ENCODE data around the gene TEX44. TPM values are rescaled to one million over a fixed set of nuclear protein-coding genes. Genes with fewer than 3 reads are reported as not detected.

Gene TEX44
- not detected in 2 replicates for total RNA-seq

GRCh38 chr2:231592636-231593145 is at the start of gene TEX44:
Gene TEX44, plus strand, starts transcription at chr2:231592864. Its CDS starts 88 bp downstream, at chr2:231592952.
- no peak for DNase-seq (ENCODE audit: low read depth)
- no peak within 1 kb of the TSS for H3K4me3 ChIP-seq (ENCODE audit: low read depth, low read length)
- TF ChIP-seq CTCF (IDR thresholded peaks at IDR 0.05; ENCODE audit: insufficient read depth, low read depth, low read length) = no peak

- H3K4me3 ChIP-seq (ENCODE audit: low read depth, low read length) = no peak overlapping the region
- peak; percentile 93 for DNase-seq (ENCODE audit: low read depth)
- no peak for TF ChIP-seq CTCF (IDR thresholded peaks at IDR 0.05; ENCODE audit: insufficient read depth, low read depth, low read length)
Observed at GRCh38 chr2:231545105-231545902, 47.4 kb upstream of the TEX44 start.

- DNase-seq (ENCODE audit: low read depth) = no peak
- TF ChIP-seq CTCF (IDR thresholded peaks at IDR 0.05; ENCODE audit: insufficient read depth, low read depth, low read length) = no peak
- no peak overlapping the region for H3K4me3 ChIP-seq (ENCODE audit: low read depth, low read length)
Observed at GRCh38 chr2:231546014-231546715, 46.5 kb upstream of the TEX44 start.

- TF ChIP-seq CTCF (IDR thresholded peaks at IDR 0.05; ENCODE audit: insufficient read depth, low read depth, low read length) = no peak
- no peak overlapping the region for H3K4me3 ChIP-seq (ENCODE audit: low read depth, low read length)
- DNase-seq (ENCODE audit: low read depth) = no peak
Observed at GRCh38 chr2:231547315-231548110, 45.2 kb upstream of the TEX44 start.

GRCh38 chr2:231548752-231549151 is 43.9 kb upstream of the TEX44 start:
- no peak for DNase-seq (ENCODE audit: low read depth)
- H3K4me3 ChIP-seq (ENCODE audit: low read depth, low read length) = no peak overlapping the region
- no peak for TF ChIP-seq CTCF (IDR thresholded peaks at IDR 0.05; ENCODE audit: insufficient read depth, low read depth, low read length)

- DNase-seq (ENCODE audit: low read depth) = no peak
- TF ChIP-seq CTCF (IDR thresholded peaks at IDR 0.05; ENCODE audit: insufficient read depth, low read depth, low read length) = no peak
- H3K4me3 ChIP-seq (ENCODE audit: low read depth, low read length) = no peak overlapping the region
Observed at GRCh38 chr2:231549446-231550239, 43.0 kb upstream of the TEX44 start.
